MM.1S (cell line): Measurements from ENCODE around the gene PARVB.

Experiments used
- DNase-seq: peaks from one replicate; pipeline ENCODE4 v3.0.0-alpha.2; 2015
- H2AFZ ChIP-seq: fragments of 300-600 bp; sonication (generic); 2 replicates; pipeline ENCODE4 v1.6.0; 2016; ENCODE audit warnings: antibody characterized with exemption, low read length
- H3F3A ChIP-seq: fragments of 300-600 bp; sonication (generic); 2 replicates; pipeline ENCODE4 v1.6.1; 2016; ENCODE audit warnings: mild to moderate bottlenecking, antibody characterized with exemption, low read length, moderate library complexity, mixed read lengths; ENCODE audit not compliant: insufficient read depth
- H3K27ac ChIP-seq: fragments of 300-600 bp; sonication (generic); 2 replicates; pipeline ENCODE4 v1.5.1; 2016; ENCODE audit warnings: mild to moderate bottlenecking, low read length
- H3K27me3 ChIP-seq: fragments of 300-600 bp; sonication (generic); replicated peaks from 2 replicates; pipeline ENCODE4 v1.6.0; 2016; ENCODE audit warnings: low read length; ENCODE audit not compliant: insufficient read depth
- H3K36me3 ChIP-seq: fragments of 300-600 bp; sonication (generic); replicated peaks from 2 replicates; pipeline ENCODE4 v1.6.1; 2016; ENCODE audit warnings: mild to moderate bottlenecking, low read length, mixed read lengths; ENCODE audit not compliant: insufficient read depth
- H3K4me1 ChIP-seq: fragments of 300-600 bp; sonication (generic); 2 replicates; pipeline ENCODE4 v1.6.1; 2016; ENCODE audit warnings: low read length, mixed read lengths
- H3K4me2 ChIP-seq: fragments of 300-600 bp; sonication (generic); 2 replicates; pipeline ENCODE4 v1.6.0; 2016; ENCODE audit warnings: low read depth, low read length
- H3K4me3 ChIP-seq: fragments of 300-600 bp; sonication (generic); 2 replicates; pipeline ENCODE4 v1.5.1; 2016; ENCODE audit warnings: low read length, mixed read lengths
- H3K79me2 ChIP-seq: fragments of 300-600 bp; sonication (generic); 2 replicates; pipeline ENCODE4 v1.6.1; 2016; ENCODE audit warnings: mixed run types, low read length, mixed read lengths
- H3K9ac ChIP-seq: fragments of 300-600 bp; sonication (generic); 2 replicates; pipeline ENCODE4 v1.6.1; 2016; ENCODE audit warnings: low read length, mixed read lengths
- H3K9me2 ChIP-seq: fragments of 300-600 bp; sonication (generic); replicated peaks from 2 replicates; pipeline ENCODE4 v1.6.1; 2016; ENCODE audit warnings: mild to moderate bottlenecking, low read length, mixed read lengths; ENCODE audit not compliant: insufficient read depth
- H3K9me3 ChIP-seq: fragments of 300-600 bp; sonication (generic); replicated peaks from 2 replicates; pipeline ENCODE4 v1.6.1; 2016; ENCODE audit warnings: mild to moderate bottlenecking, low read length, mixed read lengths; ENCODE audit not compliant: insufficient read depth
- H4K20me1 ChIP-seq: fragments of 300-600 bp; sonication (generic); 2 replicates; pipeline ENCODE4 v1.6.1; 2016; ENCODE audit warnings: mild to moderate bottlenecking, low read length, moderate library complexity, mixed read lengths; ENCODE audit not compliant: insufficient read depth
- EZH2 ChIP-seq: fragments of 300-600 bp; sonication (generic); optimal IDR thresholded peaks from 2 replicates; pipeline ENCODE3; 2017; ENCODE audit warnings: low read depth, mild to moderate bottlenecking, antibody characterized with exemption, low read length, mixed read lengths
- EZH2phosphoT487 ChIP-seq: fragments of 300-600 bp; sonication (generic); IDR thresholded peaks from 2 replicates; pipeline ENCODE4 v1.6.1; 2018; ENCODE audit warnings: antibody characterized with exemption, low read length
- TF ChIP-seq, protein P1 (sequence below): fragments of 300-600 bp; sonication (generic); IDR thresholded peaks from 2 replicates; pipeline ENCODE4 v1.5.1; 2016; ENCODE audit warnings: antibody characterized with exemption, low read length, mixed read lengths

The PARVB gene

GRCh38 chr22:44099696-44100095 is 75.6 kb downstream of the PARVB start:
- no peak for DNase-seq
- no peaks in the 10 kb centered on the region for H3K9me2 ChIP-seq
- no peaks in the 10 kb centered on the region for H3K36me3 ChIP-seq

DNA sequence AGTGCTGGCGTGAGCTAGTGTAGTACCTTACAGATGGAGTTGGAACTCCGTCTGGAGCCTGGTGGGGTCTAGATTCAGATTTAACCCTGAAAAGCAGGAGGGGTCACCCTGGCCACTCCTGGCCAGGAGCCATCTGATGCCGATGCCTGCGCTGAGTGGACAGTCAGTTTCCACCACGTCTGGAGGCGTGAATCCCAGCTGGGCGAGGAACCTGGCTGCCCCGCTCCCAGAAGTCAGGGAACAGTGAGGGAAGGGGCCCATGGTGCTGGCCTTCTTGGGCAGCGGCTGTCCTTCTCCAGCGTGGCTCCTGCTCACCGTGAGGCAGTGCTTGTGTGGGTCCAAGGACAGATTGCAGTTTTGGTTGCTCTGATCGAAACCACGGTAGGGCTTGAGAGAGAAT is 76.3 kb downstream of the PARVB start:
- no peak for DNase-seq
- H3K79me2 ChIP-seq = no peaks in the 10 kb centered on the region

More at GRCh38 chr22:44099696-44100095, 75.6 kb downstream of the PARVB start:
- Histone ChIP-seq H3K9ac (no peak overlapping the region), H3K9me3 (no peaks in the 10 kb centered on the region), H3K27me3 (no peaks in the 10 kb centered on the region), H3K4me1 (no peaks in the 10 kb centered on the region), H3F3A (no peaks in the 10 kb centered on the region), H2AFZ (no peak overlapping the region), H3K4me2 (no peak overlapping the region), H3K79me2 (no peaks in the 10 kb centered on the region), H4K20me1 (no peaks in the 10 kb centered on the region), H3K4me3 (no peak overlapping the region), H3K27ac (no peak overlapping the region)
- TF ChIP-seq EZH2phosphoT487 = no peak
- TF ChIP-seq, protein P1, sequence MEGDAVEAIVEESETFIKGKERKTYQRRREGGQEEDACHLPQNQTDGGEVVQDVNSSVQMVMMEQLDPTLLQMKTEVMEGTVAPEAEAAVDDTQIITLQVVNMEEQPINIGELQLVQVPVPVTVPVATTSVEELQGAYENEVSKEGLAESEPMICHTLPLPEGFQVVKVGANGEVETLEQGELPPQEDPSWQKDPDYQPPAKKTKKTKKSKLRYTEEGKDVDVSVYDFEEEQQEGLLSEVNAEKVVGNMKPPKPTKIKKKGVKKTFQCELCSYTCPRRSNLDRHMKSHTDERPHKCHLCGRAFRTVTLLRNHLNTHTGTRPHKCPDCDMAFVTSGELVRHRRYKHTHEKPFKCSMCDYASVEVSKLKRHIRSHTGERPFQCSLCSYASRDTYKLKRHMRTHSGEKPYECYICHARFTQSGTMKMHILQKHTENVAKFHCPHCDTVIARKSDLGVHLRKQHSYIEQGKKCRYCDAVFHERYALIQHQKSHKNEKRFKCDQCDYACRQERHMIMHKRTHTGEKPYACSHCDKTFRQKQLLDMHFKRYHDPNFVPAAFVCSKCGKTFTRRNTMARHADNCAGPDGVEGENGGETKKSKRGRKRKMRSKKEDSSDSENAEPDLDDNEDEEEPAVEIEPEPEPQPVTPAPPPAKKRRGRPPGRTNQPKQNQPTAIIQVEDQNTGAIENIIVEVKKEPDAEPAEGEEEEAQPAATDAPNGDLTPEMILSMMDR = no peak
- TF ChIP-seq EZH2 = no peak

GRCh38 chr22:44102121-44102520 is 78.0 kb downstream of the PARVB start:
- Histone ChIP-seq H3K27ac (no peak overlapping the region), H3K27me3 (no peaks in the 10 kb centered on the region)
- no peak for TF ChIP-seq EZH2
- no peak for TF ChIP-seq EZH2phosphoT487
- TF ChIP-seq, protein P1 = no peak

More for the DNA sequence above, 76.3 kb downstream of the PARVB start:
- no peak overlapping the region for H3K9ac ChIP-seq
- no peak overlapping the region for H2AFZ ChIP-seq
- no peaks in the 10 kb centered on the region for H4K20me1 ChIP-seq
- no peaks in the 10 kb centered on the region for H3K4me1 ChIP-seq
- TF ChIP-seq EZH2phosphoT487 (no peak), EZH2 (no peak)
- TF ChIP-seq, protein P1 = no peak
- no peak overlapping the region for H3K27ac ChIP-seq
- no peaks in the 10 kb centered on the region for H3K27me3 ChIP-seq
- no peaks in the 10 kb centered on the region for H3K9me2 ChIP-seq
- no peak overlapping the region for H3K4me3 ChIP-seq
- H3K4me2 ChIP-seq = no peak overlapping the region
- H3K36me3 ChIP-seq = no peaks in the 10 kb centered on the region
- H3K9me3 ChIP-seq = no peaks in the 10 kb centered on the region
- H3F3A ChIP-seq = no peaks in the 10 kb centered on the region

More at GRCh38 chr22:44102121-44102520, 78.0 kb downstream of the PARVB start:
- H3K9me2 ChIP-seq = no peaks in the 10 kb centered on the region
- H3K9me3 ChIP-seq = no peaks in the 10 kb centered on the region
- H3K79me2 ChIP-seq = no peaks in the 10 kb centered on the region
- H3K4me3 ChIP-seq = no peak overlapping the region
- H3K36me3 ChIP-seq = no peaks in the 10 kb centered on the region
- DNase-seq = no peak
- no peak overlapping the region for H2AFZ ChIP-seq
- H3K4me1 ChIP-seq = no peaks in the 10 kb centered on the region
- H3K4me2 ChIP-seq = no peak overlapping the region
- H3K9ac ChIP-seq = no peak overlapping the region
- H3F3A ChIP-seq = no peaks in the 10 kb centered on the region
- no peaks in the 10 kb centered on the region for H4K20me1 ChIP-seq
